HG03025 (cell line): ENCODE results near the gene PLA2R1.

Experiments used
- ATAC-seq: cut with Tn5 transposase; IDR thresholded peaks from one replicate; pipeline ENCODE4 v1.9.1; 2021; ENCODE audit warnings: mild to moderate bottlenecking, moderate library complexity; ENCODE audit not compliant: unreplicated experiment, low FRiP score

The PLA2R1 gene

GRCh38 chr2:159900343-159900742 lies 162.1 kb downstream of the PLA2R1 start:
- ATAC-seq: no peak

GRCh38 chr2:159898441-159898840 lies 164.0 kb downstream of the PLA2R1 start:
- no peak for ATAC-seq

- no peak for ATAC-seq
Measured at GRCh38 chr2:159897720-159898119, 164.7 kb downstream of the PLA2R1 start.

GRCh38 chr2:159897081-159897480 lies 165.3 kb downstream of the PLA2R1 start:
- no peak for ATAC-seq

DNA sequence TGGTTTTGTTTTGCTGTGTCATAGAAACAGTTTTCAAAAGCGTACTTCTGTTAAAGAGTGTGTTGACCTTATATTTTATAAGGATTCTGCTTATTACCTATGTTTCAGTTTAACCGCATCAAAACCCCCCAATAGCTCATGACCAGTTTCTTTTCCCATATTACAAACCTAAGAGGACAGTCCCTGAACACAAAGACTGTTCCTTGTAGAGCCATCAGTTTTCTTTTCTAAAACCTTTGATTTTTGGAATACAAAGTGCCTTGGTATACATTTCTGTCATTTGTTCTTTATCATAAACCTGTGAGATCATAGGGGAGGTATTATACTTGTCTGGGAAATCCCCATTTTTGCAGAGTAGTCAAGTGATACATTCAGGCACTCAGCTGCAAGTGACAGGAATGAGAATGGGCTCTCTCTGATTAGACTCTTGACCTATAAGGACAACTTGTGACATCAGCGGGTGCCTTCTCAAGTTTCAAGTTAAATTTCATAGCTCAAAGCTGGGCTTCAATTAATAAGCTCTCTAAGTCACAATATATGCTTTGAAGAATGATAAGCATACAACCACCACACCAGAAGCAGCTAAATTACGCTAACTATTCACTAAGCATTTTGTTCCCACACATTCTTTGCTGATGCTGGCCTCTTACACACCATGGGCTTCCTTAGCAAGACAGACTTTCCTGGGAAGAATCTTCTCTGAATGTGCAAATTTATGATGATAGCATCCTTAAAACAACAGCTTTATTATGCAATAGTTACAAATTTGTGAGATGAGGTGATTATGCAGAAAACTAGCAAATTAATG lies 167.0 kb downstream of the PLA2R1 start:
- ATAC-seq: peak; percentile 40

DNA sequence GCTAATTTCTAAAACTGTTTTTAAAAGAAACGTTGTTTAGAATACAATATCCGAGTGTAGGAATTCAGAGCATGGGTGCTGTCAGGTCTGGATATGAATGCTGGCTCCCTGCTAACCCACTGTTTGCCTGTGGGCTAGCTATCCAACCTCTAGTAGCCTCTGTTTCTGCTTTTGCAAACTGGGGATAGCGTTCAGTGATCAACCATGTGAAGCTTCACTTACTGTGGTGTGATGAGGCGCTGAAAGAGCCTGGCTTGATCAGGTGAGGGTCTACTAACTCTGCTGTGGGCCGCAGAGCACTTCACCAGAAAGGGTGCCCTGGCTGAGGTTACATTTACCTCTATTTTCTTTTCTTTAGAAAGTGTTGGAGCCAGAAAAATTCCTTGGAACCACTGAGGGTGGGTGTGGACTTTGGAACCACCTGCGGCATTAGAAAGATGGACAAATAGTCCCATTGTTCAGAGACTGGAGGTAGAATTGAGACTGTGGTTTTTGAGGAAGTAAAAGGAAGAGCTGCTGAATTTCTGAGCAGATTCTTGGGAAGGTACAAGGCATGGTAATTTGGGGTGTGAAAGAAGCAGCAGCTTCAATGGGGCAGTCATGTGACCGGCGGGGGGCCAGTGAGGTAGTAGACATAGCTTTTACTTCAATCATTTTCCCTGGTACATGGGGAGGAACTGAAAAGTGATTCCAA lies 168.1 kb downstream of the PLA2R1 start:
- no peak for ATAC-seq

DNA sequence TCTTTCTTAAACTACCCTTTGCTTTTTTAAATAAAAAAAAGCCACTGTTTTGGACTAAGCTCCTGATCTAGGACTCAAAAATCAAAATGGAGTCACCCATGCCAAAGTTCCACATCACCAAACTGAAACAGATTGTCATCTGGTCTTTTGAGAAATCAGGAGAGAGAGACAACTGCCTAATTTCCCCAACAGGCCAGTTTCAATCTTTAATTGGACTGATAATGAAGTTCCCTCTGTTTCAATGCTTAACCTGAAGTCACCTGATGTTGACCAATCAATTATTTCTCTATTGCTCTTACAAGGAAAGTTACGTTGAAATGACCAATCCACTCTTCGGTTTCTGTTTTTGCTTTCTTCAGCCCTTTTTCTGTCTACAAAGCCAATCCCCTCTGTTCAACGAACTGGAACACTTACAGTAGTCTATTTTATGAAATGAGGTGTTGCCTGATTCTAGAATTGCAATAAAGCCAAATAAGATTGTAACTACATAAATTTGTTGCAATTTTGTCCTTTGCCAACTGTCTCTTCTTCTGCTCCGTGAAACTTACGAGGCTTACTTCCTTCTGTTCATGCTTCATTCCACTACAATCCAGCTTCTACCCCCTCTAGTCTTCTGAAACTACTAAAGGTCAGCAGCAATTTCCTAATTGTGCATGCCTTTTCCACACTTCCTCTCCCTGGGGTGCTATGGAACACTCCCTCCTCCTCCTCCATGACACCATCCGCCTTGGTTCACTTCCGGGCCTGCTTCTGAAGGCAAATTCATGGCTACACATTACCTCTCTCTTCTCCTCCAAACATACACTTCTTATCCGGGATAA lies 169.2 kb downstream of the PLA2R1 start:
- ATAC-seq: no peak

- no peak for ATAC-seq
Measured at GRCh38 chr2:159891917-159892730, 170.3 kb downstream of the PLA2R1 start.

- ATAC-seq: no peak
Measured at GRCh38 chr2:159891267-159891588, 171.2 kb downstream of the PLA2R1 start.

- peak; percentile 31 for ATAC-seq
Measured at GRCh38 chr2:159890551-159891266, 171.7 kb downstream of the PLA2R1 start.

- no peak for ATAC-seq
Measured at GRCh38 chr2:159882130-159882745, 180.2 kb downstream of the PLA2R1 start.
